ENCODE results near the gene C2orf68. TPM values are rescaled to one million over a fixed set of nuclear protein-coding genes. Genes with fewer than 3 reads are reported as not detected.
"Not testable (repeated sequence)": the region's sequence is repeated elsewhere in the genome, so short reads cannot be mapped to it uniquely, and the experiment has no call there.

C2orf68 gene
- 10 to 100 TPM; 50.1 to 55.1 (median 51.5) TPM for polyA plus RNA-seq (ENCODE audit: insufficient read length in 3 of 3)

- peak; percentile 83 to 88 (median 84) for DNase-seq (ENCODE audit: low read depth in 3 of 3, low spot score in 2 of 3)
Measured at GRCh38 chr2:85611705-85612587, at the start of gene C2orf68. Gene C2orf68, minus strand, starts transcription at chr2:85612066. Its CDS starts 82 bp downstream, at chr2:85611984.

GRCh38 chr2:85661139-85661858 lies 49.4 kb upstream of the C2orf68 start:
- DNase-seq (ENCODE audit: low read depth in 3 of 3, low spot score in 2 of 3) = no peak

DNA sequence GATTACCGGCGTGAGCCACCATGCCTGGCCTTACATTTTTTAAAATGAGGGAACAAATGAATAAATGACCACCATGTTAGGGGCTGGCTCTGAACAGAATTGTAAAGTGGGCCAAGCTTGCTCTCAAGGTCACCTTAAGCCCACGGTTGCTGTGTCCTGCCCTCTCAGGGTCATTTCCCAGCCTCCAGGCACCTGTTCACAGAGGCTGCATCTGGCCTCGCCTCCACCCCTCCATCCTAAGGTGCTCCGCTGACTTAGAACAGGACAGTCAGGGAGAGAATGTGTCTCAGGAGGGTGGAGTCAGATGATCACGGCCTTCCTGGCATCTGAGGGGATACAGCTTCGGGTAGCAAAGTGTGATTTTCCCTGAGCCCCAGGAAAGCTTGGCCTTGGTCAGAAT lies 48.9 kb upstream of the C2orf68 start:
- no peak for DNase-seq (ENCODE audit: low read depth in 3 of 3, low spot score in 2 of 3)

- not testable (repeated sequence) for DNase-seq (ENCODE audit: low read depth in 3 of 3, low spot score in 2 of 3)
Measured at GRCh38 chr2:85660301-85660700, 48.4 kb upstream of the C2orf68 start.

- no peak for DNase-seq (ENCODE audit: low read depth in 3 of 3, low spot score in 2 of 3)
Measured at GRCh38 chr2:85659324-85659981, 47.6 kb upstream of the C2orf68 start.

GRCh38 chr2:85657399-85657798 lies 45.5 kb upstream of the C2orf68 start:
- not testable (repeated sequence) for DNase-seq (ENCODE audit: low read depth in 3 of 3, low spot score in 2 of 3)

DNA sequence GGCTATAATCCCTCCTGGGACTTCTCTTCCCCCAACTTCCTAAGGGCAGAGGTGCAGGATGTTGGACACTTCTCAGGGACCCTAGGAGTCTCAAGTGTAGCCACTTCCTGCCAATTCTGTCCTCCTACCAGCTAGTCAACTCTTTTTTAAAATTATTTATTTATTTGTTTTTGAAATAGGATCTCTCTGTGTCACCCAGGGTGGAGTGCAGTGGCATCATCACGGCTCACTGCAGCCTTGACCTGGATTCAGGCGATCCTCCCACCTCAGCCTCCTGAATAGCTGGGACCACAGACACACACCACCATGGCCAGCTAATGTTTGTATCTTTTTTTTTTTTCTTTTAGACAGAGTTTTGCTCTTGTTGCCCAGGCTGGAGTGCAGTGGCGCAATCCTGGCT lies 44.6 kb upstream of the C2orf68 start:
- DNase-seq (ENCODE audit: low read depth in 3 of 3, low spot score in 2 of 3) = no peak

- DNase-seq (ENCODE audit: low read depth in 3 of 3, low spot score in 2 of 3) = no peak
Measured at GRCh38 chr2:85655961-85656417, 44.1 kb upstream of the C2orf68 start.

GRCh38 chr2:85653996-85654395 lies 42.1 kb upstream of the C2orf68 start:
- DNase-seq (ENCODE audit: low read depth in 3 of 3, low spot score in 2 of 3) = no peak

DNA sequence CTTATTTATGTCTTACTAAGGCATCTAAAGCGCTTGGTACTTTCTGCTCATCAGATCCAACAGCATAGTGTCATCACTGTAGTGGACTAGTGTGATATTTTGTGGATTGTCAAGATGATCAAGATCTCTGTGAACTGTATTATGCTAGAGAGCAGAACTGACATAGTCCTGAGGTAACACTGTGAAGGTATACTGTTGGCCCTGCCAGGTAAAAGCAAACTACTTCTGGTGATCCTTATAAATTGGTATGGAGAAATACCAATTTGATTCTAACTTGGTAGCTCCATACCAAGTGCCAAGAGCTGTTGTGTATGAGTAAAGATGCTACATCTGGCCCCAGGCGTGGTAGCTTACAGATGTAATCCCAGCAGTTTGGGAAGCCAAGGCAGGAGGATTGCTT lies 40.2 kb upstream of the C2orf68 start:
- DNase-seq (ENCODE audit: low read depth in 3 of 3, low spot score in 2 of 3) = no peak

DNA sequence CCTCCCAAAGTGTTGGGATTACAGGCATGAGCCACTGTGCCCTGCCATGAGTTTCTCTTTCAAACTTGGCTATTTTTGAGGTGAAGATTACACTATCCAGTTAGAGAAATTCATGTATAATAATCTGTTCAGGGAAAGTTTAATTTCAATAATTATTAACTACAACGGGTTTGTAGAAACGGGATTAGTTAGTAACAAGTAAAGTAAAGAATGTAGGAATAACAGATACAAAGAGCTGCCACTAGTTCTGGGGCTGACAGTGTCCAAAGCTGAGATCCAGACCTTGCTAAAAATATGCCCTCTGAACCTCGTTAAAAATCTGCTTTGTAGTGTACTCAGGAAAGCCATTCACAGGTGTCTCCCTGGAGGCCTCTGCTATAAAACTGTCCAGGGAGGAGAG lies 39.2 kb upstream of the C2orf68 start:
- no peak for DNase-seq (ENCODE audit: low read depth in 3 of 3, low spot score in 2 of 3)

DNA sequence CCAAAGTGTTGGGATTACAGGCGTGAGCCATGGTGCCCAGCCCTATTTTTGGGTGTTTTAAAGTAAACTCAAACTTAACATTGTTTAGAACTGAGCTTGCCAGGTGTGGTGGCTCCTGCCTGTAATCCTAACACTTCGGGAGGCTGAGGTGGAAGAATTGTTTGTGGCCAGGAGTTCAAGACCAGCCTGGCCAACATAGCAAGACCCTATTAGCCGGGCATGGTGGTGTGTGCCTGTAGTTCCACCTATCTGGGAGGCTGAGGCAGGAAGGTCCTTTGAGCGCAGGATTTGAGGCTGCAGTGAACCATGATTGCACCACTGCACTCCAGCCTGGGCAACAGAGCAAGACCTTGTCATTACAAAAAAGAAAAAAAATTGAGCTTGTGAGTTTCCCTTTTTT lies 38.6 kb upstream of the C2orf68 start:
- DNase-seq (ENCODE audit: low read depth in 3 of 3, low spot score in 2 of 3) = no peak

- DNase-seq (ENCODE audit: low read depth in 3 of 3, low spot score in 2 of 3) = no peak
Measured at GRCh38 chr2:85649201-85650190, 37.6 kb upstream of the C2orf68 start.

DNA sequence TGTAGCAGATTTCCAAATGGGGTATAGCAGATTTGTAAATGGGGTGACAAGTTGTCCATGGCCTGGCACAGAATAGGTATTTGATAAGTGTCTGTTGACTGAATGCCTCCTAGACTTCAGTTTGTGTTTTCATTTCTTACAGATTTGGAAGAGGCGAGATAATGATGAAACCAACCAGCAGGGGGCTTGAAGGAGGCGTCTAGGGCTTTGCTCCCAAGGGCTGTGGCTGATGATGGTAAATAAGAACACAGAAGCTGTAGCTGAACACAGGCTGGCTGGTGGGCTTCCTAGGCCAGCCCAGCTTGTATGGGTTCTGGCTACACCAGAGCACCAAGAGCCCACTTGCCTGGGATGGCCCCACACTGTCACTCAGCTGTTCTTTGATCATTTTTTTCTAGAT lies 36.8 kb upstream of the C2orf68 start:
- DNase-seq (ENCODE audit: low read depth in 3 of 3, low spot score in 2 of 3) = no peak

- no peak for DNase-seq (ENCODE audit: low read depth in 3 of 3, low spot score in 2 of 3)
Measured at GRCh38 chr2:85647823-85648526, 36.1 kb upstream of the C2orf68 start.

GRCh38 chr2:85646166-85646565 lies 34.3 kb upstream of the C2orf68 start:
- DNase-seq (ENCODE audit: low read depth in 3 of 3, low spot score in 2 of 3) = no peak

DNA sequence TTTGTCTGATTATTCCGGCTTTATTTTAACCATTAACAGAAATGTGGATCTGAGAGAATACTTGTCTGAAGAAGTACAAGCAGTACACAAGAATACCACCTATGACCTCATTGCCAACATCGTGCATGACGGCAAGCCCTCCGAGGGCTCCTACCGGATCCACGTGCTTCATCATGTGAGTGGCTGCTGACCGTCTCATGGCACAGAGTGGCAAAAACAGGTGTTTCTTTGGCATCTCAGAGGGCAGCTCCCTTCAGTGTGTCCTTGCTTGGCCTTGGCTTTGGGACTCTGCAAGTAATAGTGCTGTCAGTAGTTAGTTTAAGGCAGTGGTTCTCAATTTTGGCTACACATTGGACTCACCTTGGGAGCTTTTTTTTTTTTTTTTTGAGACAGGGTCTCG lies 33.0 kb upstream of the C2orf68 start:
- DNase-seq (ENCODE audit: low read depth in 3 of 3, low spot score in 2 of 3) = no peak

DNA sequence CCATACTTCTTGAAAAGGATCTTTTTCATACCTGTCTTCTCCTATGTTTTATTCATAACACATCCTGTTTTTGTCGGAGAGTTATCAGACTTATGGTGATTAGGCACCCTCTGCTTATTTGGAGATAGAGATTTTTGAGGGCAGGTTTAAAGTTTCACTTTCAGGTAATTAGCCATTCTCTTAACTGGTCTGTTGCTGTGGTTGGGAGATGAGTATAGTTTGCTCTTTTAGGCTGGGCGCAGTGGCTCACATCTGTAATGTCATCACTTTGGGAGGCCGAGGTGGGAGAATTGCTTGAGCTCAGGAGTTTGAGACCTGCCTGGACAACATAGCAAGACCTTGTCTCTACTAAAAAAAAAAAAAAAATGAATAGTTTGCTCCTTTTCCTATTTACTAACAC lies 30.9 kb upstream of the C2orf68 start:
- DNase-seq (ENCODE audit: low read depth in 3 of 3, low spot score in 2 of 3) = no peak

DNA sequence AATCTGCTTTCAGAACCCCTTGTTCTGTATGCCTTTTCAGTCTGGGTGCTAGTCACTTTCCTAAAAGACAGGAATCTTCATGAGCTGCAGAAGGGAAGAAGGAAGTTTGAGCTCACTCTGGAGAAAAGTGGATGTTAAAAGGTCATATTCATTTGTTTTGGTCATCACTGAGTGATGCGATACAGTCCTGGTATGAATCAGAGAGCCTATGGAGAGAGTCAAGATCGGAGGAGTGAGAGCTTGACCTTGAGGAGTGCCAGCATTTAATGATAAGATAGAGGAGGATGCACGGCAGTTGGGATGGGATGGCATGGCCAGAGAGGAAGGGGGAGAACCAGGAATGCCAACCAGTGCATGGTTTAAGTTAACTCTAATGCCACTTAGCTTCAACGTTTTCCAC lies 23.8 kb upstream of the C2orf68 start:
- DNase-seq (ENCODE audit: low read depth in 3 of 3, low spot score in 2 of 3) = no peak

Data from right renal cortex interstitium (tissue), 3 donors.